ENCODE results near the gene AIPL1.

Gene AIPL1

DNA sequence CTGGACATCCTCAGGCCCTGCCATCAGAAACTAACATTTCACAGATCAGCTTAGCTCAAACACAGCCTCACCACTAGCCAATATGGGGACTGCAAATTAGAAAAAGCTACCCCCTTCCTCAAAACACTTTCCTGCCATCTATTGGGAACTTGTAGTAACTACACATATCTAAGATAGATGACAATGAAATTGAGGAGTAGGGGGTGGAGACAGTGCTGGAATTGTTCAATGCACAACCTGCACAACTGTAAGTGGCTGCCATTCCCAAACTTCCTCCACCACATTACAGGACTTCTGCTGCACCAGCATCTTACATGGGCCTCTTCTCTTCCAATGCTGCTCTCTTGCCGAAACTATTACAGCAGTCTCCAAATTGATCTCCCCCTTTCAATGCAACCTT lies 21.9 kb downstream of the AIPL1 start:
- DNase-seq, result no peak

DNA sequence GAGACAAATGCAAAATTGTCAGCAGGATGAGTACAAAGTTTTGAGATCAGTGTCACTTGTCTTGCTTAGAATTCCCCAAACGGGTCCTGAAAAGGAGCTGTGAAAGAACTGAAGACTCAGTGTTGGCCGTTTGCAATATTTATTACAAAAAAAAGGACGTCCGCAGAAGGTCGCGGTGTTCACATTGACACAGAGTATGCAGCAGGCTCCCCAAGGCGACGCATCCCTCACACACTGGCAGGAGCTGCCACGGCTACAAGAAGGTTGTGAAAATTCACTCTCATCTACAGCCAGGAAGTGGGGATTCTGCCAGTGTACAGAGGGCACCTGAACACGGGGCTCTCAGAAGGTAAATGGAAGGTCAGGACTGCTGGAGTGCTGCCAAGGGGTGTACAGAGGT lies 26.2 kb downstream of the AIPL1 start:
- DNase-seq, result no peak

DNA sequence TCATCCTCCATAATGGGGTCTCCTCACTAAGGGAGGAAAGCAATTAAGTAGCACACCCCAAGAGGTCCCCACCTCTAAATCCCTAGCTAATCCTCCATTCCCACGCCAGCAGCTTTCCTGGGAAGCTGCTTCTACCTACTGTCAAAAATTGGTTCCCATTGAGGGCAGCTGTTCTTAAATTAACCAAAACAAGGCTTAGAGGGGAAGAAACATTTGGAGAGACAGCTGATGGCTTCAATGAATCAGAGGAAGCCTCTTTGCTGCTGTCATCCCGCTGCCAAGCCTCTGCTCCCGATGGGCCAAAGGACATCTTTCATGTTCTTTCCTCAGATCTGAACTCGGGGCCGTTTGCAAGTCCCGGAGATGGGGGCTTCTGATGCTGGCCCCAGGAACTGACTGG lies 26.6 kb downstream of the AIPL1 start:
- no peak for DNase-seq

DNA sequence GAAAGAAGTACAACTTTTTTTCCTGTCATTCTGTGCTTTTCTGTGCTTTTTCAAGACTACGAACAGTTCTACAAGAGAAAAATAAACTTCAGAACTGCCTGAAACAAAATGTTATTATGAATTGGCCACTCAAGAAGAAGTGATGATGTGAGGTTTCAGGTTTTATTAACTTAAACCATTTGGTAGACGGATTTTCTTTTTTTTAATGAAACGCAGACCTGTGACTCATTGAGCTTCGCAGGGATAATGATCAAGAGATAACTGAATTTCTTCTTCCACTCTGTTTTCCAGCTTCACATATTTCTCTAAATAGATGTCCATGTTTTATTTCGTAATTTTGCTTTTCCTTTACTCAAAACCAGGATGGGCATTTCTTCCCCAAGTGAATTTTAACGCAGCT lies 32.7 kb downstream of the AIPL1 start:
- no peak for DNase-seq

DNA sequence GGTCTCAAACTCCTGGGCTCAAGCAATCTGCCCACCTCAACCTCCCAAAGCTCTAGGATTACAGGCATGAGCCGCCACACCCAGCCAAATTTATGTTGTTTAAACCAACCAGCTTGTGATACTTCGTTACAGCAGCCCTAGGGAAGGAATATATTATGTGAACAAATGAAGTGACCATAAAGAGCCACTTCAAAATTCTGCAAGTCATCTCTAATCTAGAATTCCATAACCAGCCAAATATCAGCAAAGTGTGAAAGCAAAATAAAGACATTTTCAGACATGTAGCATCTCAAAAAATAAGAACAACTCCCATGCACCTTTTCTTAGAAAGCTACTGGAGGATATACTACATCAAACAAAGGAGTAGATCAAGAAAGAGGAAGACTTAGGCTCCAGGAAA lies 36.0 kb downstream of the AIPL1 start:
- no peak for DNase-seq

DNA sequence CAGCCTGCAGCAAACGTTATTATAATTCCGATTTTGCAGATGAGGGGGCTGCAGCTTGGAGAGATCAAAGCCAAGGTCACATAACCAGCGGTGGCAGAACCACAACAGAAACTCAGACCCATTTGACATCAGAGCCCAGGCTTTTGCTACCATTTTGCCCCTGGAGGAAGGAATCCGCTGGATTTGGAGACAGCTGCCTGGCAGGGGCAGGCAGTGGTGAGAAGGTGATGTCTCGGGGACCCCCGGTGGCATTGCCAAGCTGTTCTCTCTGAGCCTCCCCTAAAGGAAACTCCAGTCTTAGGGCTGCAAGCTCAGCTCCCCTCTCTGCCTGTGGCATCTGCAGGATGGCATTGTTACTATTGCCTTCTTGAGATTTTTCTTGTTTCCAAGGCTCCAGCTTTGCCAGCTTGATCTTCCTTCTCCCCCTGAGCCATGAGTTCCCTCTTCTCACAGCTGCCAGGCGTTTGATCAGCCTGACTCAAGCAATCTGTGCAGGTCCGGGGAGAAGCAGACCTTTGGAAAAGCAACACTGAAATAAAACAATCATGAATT lies 40.8 kb downstream of the AIPL1 start:
- no peak for DNase-seq

DNA sequence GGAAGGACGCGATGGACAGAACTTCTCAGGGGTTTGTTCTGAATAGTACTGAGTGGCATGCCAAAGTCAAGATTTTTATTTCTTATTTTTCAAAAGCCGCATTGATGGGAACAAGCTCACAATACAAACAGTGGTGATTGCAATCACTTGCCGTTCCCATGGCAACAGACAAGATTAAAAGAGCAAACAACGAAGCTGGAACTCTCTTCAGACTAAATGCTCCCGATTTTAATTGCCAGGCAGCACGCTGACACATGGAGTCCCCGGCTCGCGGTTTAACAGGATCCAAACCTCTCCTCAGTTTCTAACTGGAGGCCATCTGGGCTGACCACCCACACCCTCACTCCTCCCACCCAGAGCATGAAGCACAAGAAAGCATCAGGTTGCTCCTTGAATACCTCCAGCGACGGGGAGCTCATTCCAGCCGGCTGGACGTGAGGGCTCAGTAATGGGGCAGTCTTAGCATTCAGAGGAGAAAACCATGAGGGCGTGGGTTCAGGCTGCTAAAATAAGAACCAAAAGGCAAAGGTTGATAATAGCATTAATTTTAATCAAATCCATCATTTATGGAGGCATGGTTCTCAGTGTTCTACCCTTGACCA lies 41.5 kb downstream of the AIPL1 start:
- no peak for DNase-seq

DNA sequence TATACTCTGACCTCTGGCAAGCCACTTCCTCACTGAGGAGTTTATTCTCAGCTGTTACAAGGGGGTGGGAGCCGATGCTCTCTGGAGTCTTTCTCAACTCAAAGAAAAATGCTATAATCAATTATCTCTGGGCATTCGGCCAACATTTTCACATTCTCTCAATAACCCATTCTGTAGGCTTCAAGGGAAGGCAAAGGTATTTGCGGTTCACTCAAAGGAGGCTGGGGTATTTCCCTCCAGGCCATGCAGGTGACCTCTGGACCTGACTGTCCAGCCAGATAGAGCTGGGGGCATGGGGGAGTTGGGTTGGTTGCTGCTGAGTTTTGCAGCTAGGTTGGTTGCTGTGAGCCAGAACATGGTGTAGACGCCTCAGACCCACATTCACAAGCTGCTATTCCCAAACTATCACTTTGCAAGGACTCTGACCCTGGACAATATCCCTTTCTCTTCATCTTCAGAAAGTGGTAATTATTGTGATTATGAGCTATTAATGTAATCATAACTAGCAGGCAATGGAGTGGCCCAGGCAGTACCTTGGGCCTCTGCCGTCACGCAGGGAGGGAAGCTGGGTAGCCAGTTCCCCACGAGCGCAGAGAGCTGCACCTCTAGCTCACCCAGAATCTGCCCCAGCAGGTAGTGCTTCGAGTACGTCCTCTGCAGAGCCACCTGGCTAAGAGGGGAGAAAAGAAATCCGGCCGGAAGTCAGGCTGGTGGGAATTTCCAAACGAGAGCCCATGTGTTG lies 42.1 kb downstream of the AIPL1 start:
- DNase-seq, result no peak

DNA sequence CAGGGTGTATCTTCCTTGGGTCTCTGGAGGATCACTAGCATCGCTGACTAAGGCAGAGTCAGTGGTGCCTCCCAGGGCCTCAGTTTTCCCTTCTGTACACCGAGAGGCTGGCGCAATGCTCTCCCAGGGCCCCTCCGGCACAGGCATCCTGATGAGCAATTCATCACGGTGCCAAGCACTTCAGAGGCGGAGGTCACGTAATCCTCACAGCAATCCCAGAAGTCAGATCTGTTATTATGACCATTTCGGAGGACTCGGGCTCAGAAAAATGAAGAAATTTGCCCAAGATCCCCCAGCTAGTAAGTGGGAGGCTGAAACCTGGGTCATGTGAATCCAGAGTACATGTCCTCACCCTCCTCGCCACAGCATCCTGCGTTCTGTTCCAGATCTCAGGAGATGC lies 46.5 kb downstream of the AIPL1 start:
- DNase-seq, result no peak

DNA sequence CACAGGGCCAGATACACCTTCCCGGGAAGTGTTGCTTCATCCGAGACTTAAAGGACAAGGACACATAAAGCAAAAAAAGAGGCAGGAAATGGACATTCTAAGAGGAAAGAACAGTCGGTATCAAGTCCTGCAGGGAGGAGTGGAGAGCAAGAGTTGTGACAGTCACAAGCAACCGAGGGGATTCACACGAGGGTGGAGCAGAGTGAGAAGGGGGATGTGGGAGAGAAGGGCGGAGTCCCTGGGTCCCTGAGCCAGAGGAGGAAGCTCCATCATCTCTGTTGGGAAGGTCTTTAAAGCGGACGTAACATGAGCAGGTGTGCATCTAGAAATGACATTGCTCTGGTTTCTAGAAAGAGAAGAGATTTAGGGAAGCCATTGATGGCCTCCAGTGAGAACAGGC lies 47.1 kb downstream of the AIPL1 start:
- no peak for DNase-seq

DNA sequence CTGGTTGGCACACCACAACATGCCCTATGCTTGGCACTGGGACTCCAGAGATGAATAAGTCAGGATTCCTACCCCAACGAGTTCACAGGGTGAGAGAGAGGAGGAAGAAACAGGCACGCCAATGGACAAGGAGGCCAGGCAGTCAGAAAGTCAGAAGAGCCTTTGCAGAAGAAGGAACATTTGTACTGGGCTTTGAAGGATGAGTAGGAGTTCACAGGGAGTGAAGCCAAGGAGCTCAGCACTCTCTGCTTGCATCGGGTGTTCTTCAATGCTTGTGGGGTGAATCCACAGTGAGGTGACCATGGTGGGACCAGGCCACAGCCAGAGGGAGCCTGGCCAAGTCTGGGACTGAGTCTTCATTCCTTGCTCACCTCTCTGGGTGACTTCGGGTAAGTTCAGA lies 47.5 kb downstream of the AIPL1 start:
- no peak for DNase-seq

DNA sequence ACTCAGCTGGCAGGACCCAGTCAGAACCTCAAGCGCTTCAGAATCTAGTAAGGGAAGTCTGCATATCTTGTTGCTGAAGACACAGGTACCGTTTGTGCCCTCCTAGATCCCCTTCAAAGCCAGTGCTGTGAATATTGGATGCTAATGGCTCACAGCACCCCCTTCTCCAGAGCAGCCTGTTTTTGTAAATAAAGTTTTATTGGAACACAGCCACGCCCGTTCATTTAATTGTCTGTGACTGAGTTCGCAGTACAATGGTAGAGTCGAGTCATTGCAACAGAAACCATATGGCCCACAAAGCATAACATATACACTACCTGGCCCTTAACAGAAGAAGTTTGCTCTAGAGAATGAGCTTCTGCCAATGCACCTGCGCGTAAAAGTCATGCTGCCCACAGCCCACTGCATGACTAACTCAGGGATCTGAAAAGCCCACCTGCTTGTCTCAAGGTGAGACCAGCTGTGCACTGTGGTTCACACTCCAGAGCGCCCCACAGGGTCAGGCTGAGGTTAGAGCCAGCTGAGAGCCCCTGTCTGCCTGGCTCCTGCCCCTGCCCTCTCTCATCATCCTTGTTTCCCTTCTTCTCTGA lies 48.8 kb downstream of the AIPL1 start:
- DNase-seq, result no peak

DNA sequence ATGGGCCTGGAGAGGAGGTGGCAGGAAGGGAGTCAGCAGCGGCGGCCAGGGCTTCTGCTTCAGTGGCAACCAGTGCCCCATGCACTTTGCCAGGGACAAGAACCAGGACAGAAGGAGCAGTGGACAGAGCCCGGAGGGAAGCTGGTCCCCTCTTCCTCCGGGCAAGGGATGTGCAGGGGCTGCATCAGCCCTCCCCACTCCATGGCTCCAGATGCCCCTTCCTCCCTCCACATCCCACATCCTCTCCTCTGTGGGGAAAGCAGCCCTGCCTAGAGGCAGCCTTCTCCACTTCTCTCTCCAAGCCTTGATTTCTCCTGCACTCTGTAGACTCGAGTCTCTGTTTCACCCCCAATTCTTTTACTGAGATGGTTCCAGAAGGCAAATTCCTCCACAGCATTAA lies 50.4 kb downstream of the AIPL1 start:
- DNase-seq, result no peak

DNA sequence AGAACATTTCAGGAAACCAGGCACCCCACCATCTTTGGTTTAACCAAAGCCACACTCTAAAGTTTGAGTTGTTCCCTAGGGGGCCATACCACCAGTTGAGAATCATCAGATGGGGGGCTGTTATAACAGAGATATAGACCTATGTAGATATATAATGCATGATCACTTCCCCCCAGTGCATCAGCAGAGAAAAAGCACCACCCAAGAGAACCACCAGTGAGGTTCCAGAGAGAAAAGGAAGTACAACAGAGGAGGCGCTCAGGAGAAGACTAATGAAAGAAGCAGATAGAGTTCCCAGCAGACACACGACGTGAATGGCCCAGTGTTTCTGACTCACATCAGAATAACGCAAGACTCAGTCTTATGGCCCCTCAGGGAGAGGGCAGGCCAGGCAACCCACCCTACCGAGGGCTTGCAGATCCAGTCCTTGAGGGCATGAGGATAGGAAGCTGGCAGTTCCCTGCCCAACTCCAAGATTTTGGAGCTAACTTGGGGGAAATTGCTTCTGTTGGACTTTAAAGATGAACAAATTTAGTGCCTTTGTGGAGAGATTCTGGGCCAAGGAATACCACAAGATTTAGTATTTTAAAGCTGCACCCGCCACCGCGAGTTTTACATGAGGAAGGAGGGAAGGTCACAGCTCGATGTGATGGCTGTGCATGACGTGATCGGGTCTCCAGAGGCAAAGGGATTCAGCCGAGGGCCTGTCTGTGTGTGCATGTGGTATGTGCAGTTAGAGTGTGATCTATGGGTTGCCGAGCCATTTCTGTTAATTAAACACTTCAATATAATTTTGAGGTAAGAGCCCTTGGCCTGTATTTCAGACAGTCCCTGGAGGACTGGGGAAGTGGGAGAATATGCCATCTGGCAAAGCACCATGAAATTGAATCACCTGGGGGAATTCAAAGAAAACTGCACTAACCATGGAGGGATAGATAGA lies 53.1 kb downstream of the AIPL1 start:
- DNase-seq, result no peak

DNA sequence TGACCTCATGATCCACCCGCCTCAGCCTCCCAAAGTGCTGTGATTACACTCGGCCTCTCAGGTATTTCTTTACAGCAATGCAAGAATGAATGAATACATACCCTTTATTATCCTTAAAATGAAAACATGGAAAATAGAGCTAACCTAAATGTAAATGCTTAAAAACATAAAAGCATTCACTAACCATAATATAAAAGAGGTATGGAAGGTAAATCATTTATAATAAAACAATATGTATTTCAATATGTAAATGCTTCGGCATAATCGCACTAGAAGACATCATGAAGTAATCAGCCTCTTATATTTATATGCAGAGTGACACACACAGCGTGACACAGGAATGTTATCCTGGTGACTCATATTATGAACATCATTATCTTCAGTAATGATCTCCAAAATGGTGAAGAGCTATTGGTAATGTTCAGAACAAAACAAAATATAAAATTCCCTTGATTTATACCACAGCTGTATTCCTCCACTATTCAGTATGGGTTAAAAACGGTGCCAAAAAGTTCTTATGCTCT lies 53.9 kb downstream of the AIPL1 start:
- no peak for DNase-seq

DNA sequence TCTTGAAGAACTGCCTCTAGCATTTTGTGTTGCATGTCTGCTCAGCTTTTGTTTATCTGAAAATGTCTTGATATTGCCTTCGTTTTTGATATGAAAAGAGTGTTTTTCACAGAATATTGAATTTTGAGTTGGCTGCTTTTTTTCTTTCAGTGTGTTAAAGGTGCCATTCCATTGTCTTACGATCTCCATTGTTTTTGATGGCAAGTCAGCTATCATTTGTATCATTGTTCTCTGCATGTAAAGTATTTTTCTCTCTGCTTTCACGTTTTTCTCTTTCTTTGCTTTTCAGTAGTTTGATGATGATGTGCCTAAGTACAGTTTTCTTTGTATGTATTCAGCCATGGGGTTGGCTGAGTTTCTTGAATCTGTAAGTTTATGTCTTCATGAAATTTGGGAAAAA lies 57.0 kb downstream of the AIPL1 start:
- no peak for DNase-seq

DNA sequence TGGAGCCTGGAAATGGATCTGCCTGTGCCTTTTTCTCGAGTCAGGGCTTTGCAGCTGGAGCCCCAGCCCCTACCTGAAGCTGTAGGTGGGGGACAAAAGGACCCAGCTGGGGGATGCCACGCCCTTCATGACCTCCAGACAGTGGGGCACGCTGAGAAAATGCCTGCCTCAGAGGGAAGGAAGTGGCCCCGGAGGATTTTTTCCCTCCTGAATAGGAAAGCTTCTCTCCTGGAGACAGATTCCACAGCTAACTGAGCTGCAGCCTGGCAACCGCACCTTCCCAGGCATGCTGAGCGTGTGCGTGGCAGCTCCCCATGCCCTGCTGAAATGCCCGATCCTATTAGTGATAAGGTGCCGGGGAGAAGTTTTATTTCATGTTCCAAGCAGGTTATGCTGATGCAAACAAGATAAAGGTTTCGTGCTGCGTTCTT lies 58.0 kb downstream of the AIPL1 start:
- no peak for DNase-seq

DNA sequence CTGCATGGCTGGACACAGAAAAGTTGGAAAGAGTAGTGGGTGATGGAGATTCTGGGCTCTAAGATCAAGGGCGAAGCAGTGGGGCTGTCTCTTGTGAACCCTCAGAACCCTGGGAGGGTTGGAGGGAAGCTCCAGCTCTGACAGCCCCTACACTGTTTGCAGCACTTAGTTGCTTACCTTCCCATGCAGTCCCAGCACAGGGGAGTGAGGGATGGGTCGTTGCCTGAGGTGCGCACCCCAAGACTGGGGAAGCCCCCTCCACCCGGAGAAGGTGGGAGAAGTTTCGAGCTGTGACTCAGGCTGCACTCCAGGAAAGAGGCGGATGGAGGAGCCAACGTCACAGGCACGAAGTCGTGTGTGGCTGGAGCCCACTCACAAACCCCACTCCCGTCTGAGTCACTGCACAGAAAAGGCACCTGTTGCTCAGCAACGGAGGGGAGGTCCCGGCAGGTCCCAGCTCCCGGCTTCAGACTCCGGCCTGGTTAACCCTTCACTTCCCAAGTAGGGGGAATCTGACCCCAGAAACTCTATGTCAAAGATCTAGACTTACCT lies 60.1 kb downstream of the AIPL1 start:
- DNase-seq, result no peak

DNA sequence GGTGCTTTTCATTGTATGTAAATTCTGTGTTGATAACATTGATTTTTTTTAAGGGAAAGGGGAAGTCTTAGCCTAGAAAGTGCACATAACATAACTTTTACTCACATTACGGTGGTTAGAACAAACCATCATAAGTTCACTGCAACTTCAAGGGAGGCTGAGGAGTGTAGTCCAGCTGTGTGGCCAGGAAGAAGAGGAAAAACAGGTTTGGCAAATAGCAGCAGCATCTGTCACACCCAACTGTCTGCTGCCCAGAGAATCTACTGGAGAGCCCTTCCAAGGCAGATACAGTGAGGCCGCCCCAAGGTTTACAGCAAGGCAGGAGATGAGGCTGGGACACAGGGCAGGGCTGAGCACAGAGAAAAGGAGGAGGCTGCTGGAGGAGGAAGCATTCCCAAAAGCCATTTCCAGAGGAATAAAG lies 60.6 kb downstream of the AIPL1 start:
- DNase-seq, result no peak
